Mucosa of gallbladder (tissue), 1 donor: ENCODE data around the gene BRD7. TPM values are rescaled to one million over a fixed set of nuclear protein-coding genes. Genes with fewer than 3 reads are reported as not detected.

Experiments used
- DNase-seq: peaks from one replicate; pipeline ENCODE4 v3.0.0-alpha.2; 2020; ENCODE audit warnings: low spot score
- total RNA-seq: library from RNA; stranded (reverse); gene quantifications from one replicate; pipeline ENCODE4 v1.2.1, GENCODE V29; 2021
- donor health status: DM: no; HTN: no; CAD: no.

Gene BRD7
- total RNA-seq, 1 donor from 2014 or later, result 59.1 TPM

- no peak for DNase-seq
Measured at GRCh38 chr16:50389900-50390299, 21.1 kb upstream of the BRD7 start.

DNA sequence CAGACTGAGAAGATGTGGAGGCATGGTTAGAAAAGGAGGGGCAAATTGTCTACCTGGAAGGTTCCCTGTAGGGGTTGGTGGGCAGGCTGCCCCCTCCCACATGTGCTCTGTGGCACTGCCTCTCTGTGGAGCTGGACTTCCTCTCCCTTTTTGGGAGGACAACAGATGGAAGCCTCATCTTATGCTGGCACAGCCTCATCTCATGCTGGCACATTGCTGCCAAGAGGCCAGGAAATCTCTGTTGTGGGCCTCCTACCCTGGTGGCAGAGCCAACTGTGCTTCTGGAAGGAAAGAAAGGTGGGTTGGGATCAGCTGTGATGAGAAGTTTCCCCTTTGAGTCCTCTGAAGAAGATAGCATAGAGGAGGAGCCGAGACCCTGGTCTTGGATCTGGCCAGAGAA, 19.7 kb upstream of the BRD7 start:
- DNase-seq, result no peak

GRCh38 chr16:50386774-50387173, 18.0 kb upstream of the BRD7 start:
- DNase-seq, result no peak

DNA sequence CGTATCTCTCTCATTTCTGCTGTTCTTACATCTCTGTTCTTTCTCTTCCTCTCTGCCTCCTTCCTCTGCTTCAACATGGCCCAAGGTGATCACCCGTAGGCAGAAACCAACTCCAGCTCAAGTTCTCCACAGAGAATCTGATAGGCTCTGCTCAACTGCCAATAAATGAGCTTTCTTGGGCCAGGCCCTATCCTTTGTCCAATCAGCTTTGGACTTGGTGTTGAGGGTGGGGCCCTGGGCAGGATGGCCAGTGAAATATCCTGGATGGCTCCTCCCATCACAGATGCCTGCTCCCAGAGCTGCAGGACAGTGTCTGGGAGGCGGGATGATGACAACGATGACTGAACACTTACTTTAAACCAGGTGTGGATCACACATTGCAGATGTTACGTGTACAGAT, 17.4 kb upstream of the BRD7 start:
- DNase-seq, result no peak

- no peak for DNase-seq
Measured at GRCh38 chr16:50384500-50385135, 15.8 kb upstream of the BRD7 start.

DNA sequence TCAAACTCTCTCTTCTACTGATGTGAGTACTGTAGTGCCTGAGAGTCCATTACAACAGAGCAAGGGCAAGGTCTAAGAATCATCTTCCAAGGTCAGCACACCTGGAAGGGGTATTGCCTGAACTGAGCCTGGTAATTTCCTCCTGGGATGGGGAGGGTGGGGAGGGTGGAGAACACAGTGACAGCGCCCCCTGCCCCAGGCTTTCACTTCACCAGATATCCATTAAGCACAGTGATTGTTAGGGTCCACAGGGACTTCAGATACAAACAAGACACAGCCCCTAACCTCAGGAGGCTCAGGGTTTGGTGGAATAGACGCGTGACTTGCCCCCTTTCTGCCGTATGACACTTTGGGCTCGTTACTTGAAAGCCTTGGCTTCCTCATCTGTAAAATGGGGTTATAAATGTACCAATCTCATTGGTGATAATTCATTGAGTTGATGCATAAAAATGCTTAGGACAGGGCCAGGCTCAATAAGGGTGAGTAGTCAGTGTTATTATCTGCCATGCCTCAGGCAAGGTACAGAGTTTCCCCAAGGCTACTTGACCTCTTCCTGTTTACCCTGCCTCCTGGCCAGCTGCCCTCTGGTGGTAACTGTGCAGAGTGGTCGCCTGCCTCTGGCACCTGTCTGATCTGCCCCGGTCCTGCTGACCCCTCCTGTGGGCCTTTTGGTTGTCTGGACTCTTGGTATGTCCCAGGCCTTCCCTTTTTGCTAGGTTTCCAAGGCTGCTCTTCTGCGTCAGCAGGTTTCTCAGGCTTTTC, 13.1 kb upstream of the BRD7 start:
- no peak for DNase-seq

GRCh38 chr16:50378417-50378816, 9.6 kb upstream of the BRD7 start:
- no peak for DNase-seq

DNA sequence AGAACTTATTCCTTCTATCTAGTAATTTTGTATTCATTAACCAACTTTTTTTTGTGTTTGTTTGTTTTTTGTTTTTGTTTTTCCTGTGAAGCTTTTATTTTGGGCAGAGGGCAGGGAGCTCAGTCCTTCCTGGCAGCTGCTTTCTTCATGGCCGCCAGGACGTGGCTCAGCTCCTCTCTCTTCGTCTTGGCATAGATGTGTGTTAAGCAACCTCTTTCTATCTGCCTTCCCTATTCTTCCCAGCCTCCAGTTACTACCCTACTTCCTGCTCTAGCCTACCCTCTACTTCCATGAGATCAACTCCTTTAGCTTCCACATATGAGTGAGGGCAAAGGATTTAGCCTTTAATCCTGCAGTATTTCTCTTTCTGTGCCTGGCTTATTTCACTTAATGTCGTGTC, 8.2 kb upstream of the BRD7 start:
- no peak for DNase-seq

DNA sequence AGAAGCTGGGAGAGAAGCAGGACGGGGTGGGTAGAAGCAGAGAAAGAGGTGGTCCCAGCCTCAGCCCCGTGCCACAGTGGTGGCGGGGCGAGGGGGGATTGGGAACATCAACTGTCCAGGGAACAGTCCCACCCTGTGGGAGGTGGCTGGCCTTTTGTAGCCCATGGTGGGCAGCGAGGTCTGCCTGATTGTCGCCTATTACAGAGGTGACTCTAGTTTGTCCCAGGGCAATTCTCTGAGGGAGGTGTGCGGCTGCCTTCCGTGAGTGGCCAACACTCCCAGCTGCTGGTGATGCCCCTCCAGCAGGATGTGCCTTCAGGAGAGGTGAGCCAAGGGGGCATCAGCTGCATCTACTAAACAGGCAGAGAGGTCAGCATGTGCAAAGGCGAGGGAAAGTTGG, 5.0 kb upstream of the BRD7 start:
- DNase-seq, result no peak

GRCh38 chr16:50373345-50373701, 4.5 kb upstream of the BRD7 start:
- DNase-seq, result no peak

DNA sequence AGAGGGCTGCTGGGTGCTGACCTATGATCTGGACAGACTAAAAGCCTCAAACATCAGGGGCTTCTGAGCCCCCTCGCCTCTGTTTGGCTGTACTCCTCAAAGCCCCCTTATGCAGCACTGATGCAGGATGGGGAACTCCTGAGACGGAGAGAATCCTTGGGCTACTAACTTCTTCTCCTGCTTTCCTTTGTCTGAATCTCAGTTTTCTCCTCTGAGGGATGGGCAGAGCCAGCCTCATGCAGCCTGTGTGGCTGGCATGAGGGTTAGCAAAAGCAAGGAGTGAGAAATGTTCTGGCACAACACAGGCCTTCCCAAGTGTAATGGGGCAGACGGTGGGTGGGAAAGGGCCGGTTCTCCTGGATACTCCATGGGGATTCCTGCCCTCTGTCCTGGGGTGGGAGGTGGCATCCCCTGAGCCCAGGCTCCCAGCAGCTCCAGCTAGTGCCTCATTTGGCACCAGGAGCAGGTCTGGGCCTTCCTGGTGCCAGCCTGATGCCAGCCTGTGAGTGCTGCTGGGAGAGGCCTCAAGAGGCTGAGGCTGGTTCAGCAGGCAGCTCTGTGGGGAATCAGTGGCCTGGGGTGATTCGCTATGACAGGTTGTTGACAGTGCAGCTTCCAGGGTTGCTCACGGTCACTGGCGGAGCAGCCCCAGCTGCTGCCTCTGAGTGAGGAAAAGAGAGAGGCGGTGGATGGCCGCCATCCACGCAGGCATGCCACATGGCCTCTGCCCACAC, 4.0 kb upstream of the BRD7 start:
- DNase-seq, result peak; percentile 58

GRCh38 chr16:50371936-50372595, 3.3 kb upstream of the BRD7 start:
- no peak for DNase-seq

- DNase-seq, result no peak
Measured at GRCh38 chr16:50371036-50371716, 2.4 kb upstream of the BRD7 start.

DNA sequence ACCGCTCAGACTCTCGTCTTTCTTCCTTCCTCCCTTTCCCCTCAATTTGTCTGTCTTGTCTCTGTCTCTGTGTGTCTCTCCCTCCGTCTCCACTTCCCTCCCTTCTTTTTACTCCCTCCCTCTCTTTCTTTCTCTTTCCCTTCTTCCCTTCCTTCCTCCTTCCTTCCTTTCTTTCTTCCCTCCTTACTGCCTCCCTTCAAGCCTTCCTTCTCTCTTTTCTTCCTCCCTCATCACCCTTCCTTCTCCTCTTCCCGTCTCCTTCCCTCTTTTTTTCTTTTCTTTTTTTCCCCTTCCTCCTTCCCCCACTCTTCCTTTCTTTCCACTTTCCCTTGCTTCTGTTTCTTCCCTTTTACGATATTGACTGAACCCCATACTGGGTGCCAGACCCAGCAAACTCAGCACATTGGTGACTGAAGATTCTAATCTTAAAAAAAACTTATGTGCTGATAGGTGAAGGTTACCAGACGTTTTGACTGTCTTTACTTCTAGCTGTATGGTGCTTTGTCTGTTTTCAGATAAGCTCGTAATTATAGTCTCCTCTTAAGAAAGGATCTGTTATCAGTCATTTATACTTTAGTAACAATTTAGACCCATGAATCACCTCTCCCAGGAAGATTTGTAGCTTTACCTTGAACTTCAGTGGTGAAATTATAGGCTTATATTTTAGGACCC, 481 bp upstream of the BRD7 start:
- DNase-seq, result no peak

DNA sequence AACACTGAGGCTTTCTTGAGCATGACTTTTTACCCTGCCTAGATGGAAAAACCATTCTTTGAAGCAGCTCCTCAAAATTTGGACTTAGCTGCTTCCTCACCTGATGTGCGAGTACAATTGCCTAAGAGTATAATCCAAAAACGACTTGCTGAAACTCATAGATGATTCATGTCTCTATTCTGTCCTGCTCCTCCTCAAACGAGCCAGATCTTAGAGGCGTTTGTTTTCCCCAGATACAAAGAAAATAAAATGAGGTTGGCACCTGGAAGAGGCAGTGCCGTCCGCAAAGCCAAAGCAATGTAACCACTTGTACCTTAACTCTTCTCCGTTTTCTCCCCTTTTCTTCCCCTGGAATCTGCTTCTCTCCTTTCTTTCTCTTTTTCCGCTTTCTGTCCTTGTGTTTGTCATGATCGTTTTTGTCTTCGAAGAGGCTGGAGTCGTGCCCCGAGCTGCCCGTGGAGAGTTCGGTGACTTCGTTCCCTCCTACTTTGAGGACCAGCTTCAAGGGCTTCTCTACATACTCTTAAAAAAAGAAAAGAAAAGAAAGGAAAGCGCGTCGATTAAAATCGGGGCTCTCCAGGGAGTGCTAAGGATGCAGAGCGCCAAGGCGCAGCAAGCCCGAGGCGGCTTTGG, 895 bp downstream of the BRD7 start:
- no peak for DNase-seq

DNA sequence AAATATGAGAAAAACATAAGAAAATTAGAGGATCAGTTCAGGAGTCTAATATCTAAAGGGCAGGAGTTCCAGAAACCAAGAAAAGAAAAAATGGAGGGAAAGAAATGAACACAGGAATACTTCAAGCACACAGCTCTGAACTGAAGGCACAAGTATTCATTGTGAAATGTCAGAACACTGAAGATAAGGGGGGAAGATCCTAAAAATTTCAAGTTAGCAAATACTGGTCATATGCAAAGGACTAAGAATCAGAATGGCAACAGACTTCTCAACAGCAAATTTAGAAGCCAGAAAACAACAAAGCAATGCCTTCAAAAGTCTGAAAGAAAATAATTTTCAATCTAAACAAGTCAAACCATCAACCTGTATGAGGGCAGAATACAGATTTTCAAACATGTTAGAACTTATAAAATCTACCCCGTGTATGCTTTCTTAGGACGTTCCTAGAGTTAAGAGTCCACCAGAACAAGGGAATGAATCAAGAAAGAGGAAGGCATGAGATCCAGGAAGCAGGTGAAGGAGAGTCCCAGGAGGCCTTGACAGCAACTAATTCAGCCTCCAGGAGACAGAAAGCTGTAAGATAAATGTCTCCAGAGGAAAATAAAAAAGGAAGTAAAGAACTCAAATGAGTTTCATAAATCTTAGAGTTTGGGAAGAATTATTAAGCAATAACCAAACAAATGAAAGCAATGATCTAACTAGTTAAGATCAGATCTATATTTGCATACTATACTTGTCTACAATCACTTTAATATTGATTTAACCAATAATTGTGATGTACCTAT, 2.8 kb downstream of the BRD7 start:
- DNase-seq, result no peak

GRCh38 chr16:50363656-50364055, 5.1 kb downstream of the BRD7 start:
- no peak for DNase-seq

GRCh38 chr16:50360779-50361178, 8.0 kb downstream of the BRD7 start:
- DNase-seq, result no peak

DNA sequence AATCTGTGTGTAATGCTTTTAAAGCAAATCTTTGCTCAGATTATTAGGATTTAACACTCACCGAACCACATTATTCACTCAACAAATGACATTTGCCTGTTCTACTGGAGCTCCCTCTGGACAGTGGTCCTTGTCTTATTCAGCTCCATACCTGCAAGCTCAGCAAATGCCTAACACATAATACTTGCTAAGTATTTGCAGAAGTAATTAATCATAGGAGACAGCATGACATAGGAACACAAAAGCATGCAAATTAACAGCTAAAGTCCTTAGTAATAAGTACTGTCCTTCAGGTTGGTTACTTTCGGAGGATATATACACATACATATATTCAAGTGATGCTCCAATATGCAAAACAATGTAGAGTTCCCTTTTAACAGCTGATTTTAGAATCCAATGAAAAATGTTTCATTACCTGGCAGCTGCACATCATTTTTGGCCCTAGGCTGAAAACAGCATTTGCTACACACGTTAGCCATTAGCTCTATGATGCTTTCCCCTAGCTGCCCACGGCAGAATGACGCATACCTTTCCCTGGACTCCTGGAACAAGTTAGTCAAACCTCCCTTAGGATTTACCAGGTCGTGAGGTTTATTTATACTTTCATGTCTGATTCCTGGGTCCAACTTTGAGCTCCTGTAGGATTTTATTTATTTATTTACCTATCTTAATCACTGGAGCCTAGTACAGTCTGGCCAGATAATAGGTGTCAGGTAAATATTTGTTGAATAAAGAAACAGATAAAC, 8.6 kb downstream of the BRD7 start:
- no peak for DNase-seq
